ENCODE results near the gene C5orf15. TPM values are rescaled to one million over a fixed set of nuclear protein-coding genes. Genes with fewer than 3 reads are reported as not detected.

C5orf15 gene
- total RNA-seq, 1 donor from 2014 or later, result 20.8 TPM

DNA sequence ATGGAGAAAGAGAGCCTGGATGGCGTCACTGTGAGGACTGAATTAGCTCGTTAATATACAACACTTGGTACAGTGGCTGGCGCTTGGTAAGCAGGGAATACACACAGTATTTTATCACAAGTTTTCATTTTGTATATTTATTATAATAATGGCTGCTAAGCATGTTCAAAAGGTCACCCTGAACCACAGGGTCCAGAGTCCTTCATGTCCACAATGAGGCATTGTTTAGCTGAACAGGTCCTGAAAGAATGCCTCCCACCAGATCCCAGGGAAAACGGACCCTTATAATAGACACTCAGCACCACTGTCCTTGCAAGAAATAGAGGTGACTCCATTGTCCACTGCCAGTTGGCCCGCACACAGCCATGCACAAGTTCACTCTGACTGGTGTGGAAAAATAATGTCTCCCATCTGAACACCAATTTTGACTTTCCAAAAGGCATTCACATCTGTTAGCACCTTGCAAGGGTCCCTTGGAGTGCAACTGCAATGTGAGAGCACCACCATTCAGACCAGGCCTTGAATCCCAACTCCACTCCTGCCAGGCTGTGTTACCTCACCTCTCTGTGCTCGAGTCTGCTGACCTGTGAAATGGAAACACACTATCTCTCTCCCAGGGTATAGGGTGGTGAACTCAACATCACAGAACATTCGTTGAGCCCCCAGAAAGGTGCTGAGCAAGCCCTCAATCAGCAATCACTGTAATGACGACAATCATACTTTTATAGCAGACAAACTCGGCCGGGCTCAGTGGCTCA, 32.5 kb upstream of the C5orf15 start:
- no peaks in the 10 kb centered on the region for H3K27me3 ChIP-seq (ENCODE audit: control insufficient read depth, insufficient read depth, low read length)
- TF ChIP-seq, protein P1, sequence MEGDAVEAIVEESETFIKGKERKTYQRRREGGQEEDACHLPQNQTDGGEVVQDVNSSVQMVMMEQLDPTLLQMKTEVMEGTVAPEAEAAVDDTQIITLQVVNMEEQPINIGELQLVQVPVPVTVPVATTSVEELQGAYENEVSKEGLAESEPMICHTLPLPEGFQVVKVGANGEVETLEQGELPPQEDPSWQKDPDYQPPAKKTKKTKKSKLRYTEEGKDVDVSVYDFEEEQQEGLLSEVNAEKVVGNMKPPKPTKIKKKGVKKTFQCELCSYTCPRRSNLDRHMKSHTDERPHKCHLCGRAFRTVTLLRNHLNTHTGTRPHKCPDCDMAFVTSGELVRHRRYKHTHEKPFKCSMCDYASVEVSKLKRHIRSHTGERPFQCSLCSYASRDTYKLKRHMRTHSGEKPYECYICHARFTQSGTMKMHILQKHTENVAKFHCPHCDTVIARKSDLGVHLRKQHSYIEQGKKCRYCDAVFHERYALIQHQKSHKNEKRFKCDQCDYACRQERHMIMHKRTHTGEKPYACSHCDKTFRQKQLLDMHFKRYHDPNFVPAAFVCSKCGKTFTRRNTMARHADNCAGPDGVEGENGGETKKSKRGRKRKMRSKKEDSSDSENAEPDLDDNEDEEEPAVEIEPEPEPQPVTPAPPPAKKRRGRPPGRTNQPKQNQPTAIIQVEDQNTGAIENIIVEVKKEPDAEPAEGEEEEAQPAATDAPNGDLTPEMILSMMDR (IDR thresholded peaks at IDR 0.05; ENCODE audit: insufficient read depth, low read length, severe bottlenecking), result no peak
- DNase-seq (ENCODE audit: low read depth) (no peak), FAIRE-seq (no peak)
- no peak overlapping the region for H3K4me3 ChIP-seq (ENCODE audit: low read depth, low read length)
- peaks cover 17% of the 10 kb centered on the region for H3K36me3 ChIP-seq (ENCODE audit: control insufficient read depth, insufficient read depth, low read length)

DNA sequence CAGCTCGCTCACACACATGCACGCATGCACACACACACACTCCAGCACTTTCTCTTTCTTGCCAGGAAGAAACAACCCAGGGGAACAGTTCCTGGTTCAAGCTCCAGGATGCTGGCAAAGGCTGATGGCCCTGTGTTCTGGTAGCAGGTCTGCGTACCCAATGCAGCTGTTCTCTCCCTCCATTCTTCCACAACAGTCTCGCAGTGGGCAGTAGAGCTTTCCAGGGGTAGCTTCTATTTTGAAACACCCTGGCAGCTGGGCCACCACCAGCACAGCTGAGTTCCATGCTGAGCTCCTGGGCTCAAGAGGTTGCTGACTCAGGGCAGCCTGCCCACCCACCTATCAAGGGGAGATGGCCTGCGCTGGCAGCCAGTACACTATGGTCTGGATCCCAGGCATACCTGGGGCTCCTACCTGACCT, 31.7 kb upstream of the C5orf15 start:
- FAIRE-seq (no peak), DNase-seq (ENCODE audit: low read depth) (no peak)
- peaks cover 17% of the 10 kb centered on the region for H3K36me3 ChIP-seq (ENCODE audit: control insufficient read depth, insufficient read depth, low read length)
- TF ChIP-seq, protein P1 (IDR thresholded peaks at IDR 0.05; ENCODE audit: insufficient read depth, low read length, severe bottlenecking), result no peak
- no peaks in the 10 kb centered on the region for H3K27me3 ChIP-seq (ENCODE audit: control insufficient read depth, insufficient read depth, low read length)
- no peak overlapping the region for H3K4me3 ChIP-seq (ENCODE audit: low read depth, low read length)

DNA sequence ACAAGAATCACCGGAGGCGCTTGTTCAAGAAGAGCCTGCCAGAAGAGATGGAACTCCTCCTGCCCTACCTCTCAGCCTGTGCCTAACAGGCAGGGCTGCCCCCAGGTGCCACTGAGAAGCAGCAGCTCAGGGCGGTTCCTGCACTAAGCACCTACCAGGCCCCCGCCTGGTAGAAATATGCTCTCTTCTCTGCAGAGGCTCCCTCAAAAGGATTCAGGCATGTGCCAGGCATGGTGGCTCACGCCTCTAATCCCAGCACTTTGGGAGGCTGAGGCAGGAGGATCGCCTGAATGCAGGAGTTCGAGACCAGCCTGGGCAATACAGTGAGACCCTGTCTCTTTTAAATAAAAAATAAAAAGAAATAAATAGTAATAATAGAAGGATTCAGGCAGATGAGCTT, 30.4 kb upstream of the C5orf15 start:
- Histone ChIP-seq H3K27me3 (ENCODE audit: control insufficient read depth, insufficient read depth, low read length) (no peaks in the 10 kb centered on the region), H3K36me3 (ENCODE audit: control insufficient read depth, insufficient read depth, low read length) (peaks cover 17% of the 10 kb centered on the region), H3K4me3 (ENCODE audit: low read depth, low read length) (no peak overlapping the region)
- TF ChIP-seq, protein P1 (IDR thresholded peaks at IDR 0.05; ENCODE audit: insufficient read depth, low read length, severe bottlenecking), result no peak
- DNase-seq (ENCODE audit: low read depth) (no peak), FAIRE-seq (no peak)

DNA sequence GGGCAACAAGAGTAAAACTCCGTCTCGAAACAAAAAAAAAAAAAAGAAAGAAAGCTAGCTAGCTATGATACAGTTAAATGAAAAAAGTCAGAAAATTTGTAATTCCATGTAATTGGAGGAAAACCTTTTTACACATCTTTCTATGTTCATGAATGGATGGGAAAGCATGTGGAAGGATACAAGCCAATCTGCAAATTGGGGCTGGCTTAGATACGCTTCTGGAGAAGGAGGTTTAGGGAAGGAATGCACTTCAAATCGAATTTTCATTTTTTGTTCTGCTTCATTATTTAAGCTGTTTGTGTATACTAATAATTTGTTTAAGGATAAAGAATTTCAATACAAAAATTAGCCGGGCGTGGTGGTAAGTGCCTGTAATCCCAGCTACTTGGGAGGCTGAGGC, 29.6 kb upstream of the C5orf15 start:
- peaks cover 17% of the 10 kb centered on the region for H3K36me3 ChIP-seq (ENCODE audit: control insufficient read depth, insufficient read depth, low read length)

DNA sequence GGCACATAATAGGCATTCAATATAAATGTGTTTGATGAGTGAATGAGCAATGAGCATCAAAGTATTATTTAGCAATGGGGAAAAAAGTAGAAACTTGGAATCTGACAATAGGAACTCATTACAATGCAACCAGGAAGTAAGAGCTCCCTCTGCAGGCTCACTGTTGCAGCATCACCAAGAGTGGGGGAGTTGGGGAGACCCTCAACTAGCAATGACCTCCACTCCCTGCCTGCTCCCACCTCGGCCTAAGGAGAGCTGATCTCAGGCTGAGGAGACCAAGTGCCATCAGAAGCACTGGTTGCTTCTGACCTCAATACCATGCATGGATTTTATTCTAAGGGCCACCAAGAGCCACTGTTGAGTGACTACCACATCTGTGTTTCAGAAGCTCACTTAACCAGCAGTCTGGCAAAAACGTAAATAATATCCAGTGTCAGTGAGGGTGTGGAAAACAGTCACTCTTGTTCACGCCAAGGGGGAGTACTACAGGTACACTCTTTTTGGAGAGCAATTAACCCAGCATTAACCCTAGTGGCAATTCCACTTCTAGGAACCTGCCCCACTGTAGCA, 28.3 kb upstream of the C5orf15 start:
- Histone ChIP-seq H3K27me3 (ENCODE audit: control insufficient read depth, insufficient read depth, low read length) (no peaks in the 10 kb centered on the region), H3K36me3 (ENCODE audit: control insufficient read depth, insufficient read depth, low read length) (peaks cover 14% of the 10 kb centered on the region), H3K4me3 (ENCODE audit: low read depth, low read length) (no peak overlapping the region)
- TF ChIP-seq, protein P1 (IDR thresholded peaks at IDR 0.05; ENCODE audit: insufficient read depth, low read length, severe bottlenecking), result peak; percentile 62
- FAIRE-seq, result no peak
- no peak for DNase-seq (ENCODE audit: low read depth)

More for the DNA sequence above, 29.6 kb upstream of the C5orf15 start:
- Histone ChIP-seq H3K4me3 (ENCODE audit: low read depth, low read length) (no peak overlapping the region), H3K27me3 (ENCODE audit: control insufficient read depth, insufficient read depth, low read length) (no peaks in the 10 kb centered on the region)
- DNase-seq (ENCODE audit: low read depth) (no peak), FAIRE-seq (no peak)
- TF ChIP-seq, protein P1 (IDR thresholded peaks at IDR 0.05; ENCODE audit: insufficient read depth, low read length, severe bottlenecking), result no peak
